Measurements from ENCODE around the gene RAD21L1.
A peak's percentile ranks its signal among the peaks of the same experiment; 100 is the strongest.

The RAD21L1 gene

GRCh38 chr20:1224205-1224890 lies 1.5 kb upstream of the RAD21L1 start:
- H3K4me3 ChIP-seq (ENCODE audit: control insufficient read depth, low read depth, low read length), result no peak overlapping the region
- DNase-seq (ENCODE audit: low read depth), result no peak
- no peak for TF ChIP-seq CTCF (IDR thresholded peaks at IDR 0.05; ENCODE audit: control insufficient read depth, insufficient read depth, low read depth, low read length, missing control alignments)

- no peak for DNase-seq (ENCODE audit: low read depth)
- TF ChIP-seq CTCF (IDR thresholded peaks at IDR 0.05; ENCODE audit: control insufficient read depth, insufficient read depth, low read depth, low read length, missing control alignments), result no peak
- peak overlapping the region; percentile 26 for H3K4me3 ChIP-seq (ENCODE audit: control insufficient read depth, low read depth, low read length)
Observed at GRCh38 chr20:1225263-1225782, 521 bp upstream of the RAD21L1 start.

- no peak for DNase-seq (ENCODE audit: low read depth)
- no peak for TF ChIP-seq CTCF (IDR thresholded peaks at IDR 0.05; ENCODE audit: control insufficient read depth, insufficient read depth, low read depth, low read length, missing control alignments)
- H3K4me3 ChIP-seq (ENCODE audit: control insufficient read depth, low read depth, low read length), result no peak overlapping the region
Observed at GRCh38 chr20:1229541-1229940, 3.7 kb downstream of the RAD21L1 start.

- no peak overlapping the region for H3K4me3 ChIP-seq (ENCODE audit: control insufficient read depth, low read depth, low read length)
- no peak for DNase-seq (ENCODE audit: low read depth)
- TF ChIP-seq CTCF (IDR thresholded peaks at IDR 0.05; ENCODE audit: control insufficient read depth, insufficient read depth, low read depth, low read length, missing control alignments), result no peak
Observed at GRCh38 chr20:1232286-1233111, 6.7 kb downstream of the RAD21L1 start.

GRCh38 chr20:1240549-1240948 lies 14.7 kb downstream of the RAD21L1 start:
- H3K4me3 ChIP-seq (ENCODE audit: control insufficient read depth, low read depth, low read length), result no peak overlapping the region
- DNase-seq (ENCODE audit: low read depth), result no peak
- TF ChIP-seq CTCF (IDR thresholded peaks at IDR 0.05; ENCODE audit: control insufficient read depth, insufficient read depth, low read depth, low read length, missing control alignments), result no peak

GRCh38 chr20:1241456-1241855 lies 15.6 kb downstream of the RAD21L1 start:
- H3K4me3 ChIP-seq (ENCODE audit: control insufficient read depth, low read depth, low read length), result no peak overlapping the region
- no peak for TF ChIP-seq CTCF (IDR thresholded peaks at IDR 0.05; ENCODE audit: control insufficient read depth, insufficient read depth, low read depth, low read length, missing control alignments)
- no peak for DNase-seq (ENCODE audit: low read depth)

All from AG09309 (cell line).